ENCODE data around the gene RGS3. TPM values are rescaled to one million over a fixed set of nuclear protein-coding genes. Genes with fewer than 3 reads are reported as not detected.

RGS3 gene
- total and polyA plus RNA-seq, 2 of the 13 experiments (the other 11 are each of a cell fraction or from before 2014, with no cell fraction given): 17.1 to 28.8 TPM

DNA sequence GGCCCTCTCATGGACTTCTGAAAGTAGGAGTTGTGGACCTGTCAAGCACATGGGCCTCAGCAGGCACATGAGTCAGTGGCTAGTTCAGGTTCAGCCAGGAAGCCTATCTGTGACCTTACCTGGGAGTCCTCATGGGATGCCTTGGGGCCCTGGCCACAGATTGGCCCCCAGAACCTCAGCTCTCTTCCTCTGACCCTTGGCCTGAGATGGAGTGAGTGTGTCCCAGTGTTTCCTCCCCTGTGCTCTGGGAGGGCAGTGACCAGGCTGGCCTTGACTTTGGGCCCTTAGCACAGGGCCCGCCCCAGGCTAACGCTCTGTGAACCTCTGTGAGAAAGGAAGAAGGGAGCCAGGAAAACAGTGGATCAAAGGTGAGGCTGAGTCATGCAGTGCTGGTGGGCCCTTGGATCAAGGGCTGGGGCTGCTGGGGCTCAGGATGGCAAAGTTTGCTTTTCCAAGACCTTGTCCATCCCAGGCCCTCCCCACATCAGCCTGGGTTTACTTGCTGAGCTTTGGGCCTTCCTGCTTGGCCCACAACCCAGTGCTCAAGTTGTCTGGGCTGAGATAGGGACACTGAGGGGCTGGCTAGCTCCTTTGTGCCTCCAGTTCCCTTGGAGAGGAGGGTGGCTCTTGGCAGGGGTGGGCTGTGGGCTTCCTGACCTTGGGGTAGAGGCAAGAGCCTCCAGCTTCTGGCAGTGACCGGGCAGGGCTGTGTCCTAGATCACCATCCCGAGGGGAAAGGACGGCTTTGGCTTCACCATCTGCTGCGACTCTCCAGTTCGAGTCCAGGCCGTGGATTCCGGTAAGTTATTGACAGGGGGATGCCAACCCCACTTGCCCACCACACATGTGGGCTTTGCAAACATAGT, 41.4 kb downstream of the RGS3 start (continued):
- TF ChIP-seq, protein P1, sequence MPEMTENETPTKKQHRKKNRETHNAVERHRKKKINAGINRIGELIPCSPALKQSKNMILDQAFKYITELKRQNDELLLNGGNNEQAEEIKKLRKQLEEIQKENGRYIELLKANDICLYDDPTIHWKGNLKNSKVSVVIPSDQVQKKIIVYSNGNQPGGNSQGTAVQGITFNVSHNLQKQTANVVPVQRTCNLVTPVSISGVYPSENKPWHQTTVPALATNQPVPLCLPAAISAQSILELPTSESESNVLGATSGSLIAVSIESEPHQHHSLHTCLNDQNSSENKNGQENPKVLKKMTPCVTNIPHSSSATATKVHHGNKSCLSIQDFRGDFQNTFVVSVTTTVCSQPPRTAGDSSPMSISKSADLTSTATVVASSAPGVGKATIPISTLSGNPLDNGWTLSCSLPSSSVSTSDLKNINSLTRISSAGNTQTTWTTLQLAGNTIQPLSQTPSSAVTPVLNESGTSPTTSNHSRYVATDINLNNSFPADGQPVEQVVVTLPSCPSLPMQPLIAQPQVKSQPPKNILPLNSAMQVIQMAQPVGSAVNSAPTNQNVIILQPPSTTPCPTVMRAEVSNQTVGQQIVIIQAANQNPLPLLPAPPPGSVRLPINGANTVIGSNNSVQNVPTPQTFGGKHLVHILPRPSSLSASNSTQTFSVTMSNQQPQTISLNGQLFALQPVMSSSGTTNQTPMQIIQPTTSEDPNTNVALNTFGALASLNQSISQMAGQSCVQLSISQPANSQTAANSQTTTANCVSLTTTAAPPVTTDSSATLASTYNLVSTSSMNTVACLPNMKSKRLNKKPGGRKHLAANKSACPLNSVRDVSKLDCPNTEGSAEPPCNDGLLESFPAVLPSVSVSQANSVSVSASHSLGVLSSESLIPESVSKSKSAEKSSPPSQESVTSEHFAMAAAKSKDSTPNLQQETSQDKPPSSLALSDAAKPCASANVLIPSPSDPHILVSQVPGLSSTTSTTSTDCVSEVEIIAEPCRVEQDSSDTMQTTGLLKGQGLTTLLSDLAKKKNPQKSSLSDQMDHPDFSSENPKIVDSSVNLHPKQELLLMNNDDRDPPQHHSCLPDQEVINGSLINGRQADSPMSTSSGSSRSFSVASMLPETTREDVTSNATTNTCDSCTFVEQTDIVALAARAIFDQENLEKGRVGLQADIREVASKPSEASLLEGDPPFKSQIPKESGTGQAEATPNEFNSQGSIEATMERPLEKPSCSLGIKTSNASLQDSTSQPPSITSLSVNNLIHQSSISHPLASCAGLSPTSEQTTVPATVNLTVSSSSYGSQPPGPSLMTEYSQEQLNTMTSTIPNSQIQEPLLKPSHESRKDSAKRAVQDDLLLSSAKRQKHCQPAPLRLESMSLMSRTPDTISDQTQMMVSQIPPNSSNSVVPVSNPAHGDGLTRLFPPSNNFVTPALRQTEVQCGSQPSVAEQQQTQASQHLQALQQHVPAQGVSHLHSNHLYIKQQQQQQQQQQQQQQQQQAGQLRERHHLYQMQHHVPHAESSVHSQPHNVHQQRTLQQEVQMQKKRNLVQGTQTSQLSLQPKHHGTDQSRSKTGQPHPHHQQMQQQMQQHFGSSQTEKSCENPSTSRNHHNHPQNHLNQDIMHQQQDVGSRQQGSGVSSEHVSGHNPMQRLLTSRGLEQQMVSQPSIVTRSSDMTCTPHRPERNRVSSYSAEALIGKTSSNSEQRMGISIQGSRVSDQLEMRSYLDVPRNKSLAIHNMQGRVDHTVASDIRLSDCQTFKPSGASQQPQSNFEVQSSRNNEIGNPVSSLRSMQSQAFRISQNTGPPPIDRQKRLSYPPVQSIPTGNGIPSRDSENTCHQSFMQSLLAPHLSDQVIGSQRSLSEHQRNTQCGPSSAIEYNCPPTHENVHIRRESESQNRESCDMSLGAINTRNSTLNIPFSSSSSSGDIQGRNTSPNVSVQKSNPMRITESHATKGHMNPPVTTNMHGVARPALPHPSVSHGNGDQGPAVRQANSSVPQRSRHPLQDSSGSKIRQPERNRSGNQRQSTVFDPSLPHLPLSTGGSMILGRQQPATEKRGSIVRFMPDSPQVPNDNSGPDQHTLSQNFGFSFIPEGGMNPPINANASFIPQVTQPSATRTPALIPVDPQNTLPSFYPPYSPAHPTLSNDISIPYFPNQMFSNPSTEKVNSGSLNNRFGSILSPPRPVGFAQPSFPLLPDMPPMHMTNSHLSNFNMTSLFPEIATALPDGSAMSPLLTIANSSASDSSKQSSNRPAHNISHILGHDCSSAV (CRISPR knock-in tag; IDR thresholded peaks at IDR 0.05; ENCODE audit: borderline replicate concordance): peak; percentile 96; the same call in 1 of the 2 replicates
- TF ChIP-seq ZNF3 (CRISPR knock-in tag; IDR thresholded peaks at IDR 0.05) (peak; percentile 17; the same call in 1 of the 2 replicates), HOXA7 (CRISPR knock-in tag; IDR thresholded peaks at IDR 0.05) (no peak), HES4 (CRISPR knock-in tag; IDR thresholded peaks at IDR 0.05; ENCODE audit: borderline replicate concordance) (no peak; the same call in 1 of the 2 replicates), GABPA (IDR thresholded peaks at IDR 0.05; ENCODE audit: low read depth, low read length) (no peak), GABPA (CRISPR knock-in tag; IDR thresholded peaks at IDR 0.05; ENCODE audit: low read depth) (peak; percentile 71), IRF2 (CRISPR knock-in tag; IDR thresholded peaks at IDR 0.05) (peak; percentile 88; the same call in 1 of the 2 replicates), ZKSCAN1 (IDR thresholded peaks at IDR 0.05; ENCODE audit: low read length) (no peak), PHF20 (CRISPR knock-in tag; IDR thresholded peaks at IDR 0.05) (no peak), ZNF207 (IDR thresholded peaks at IDR 0.05; ENCODE audit: borderline replicate concordance) (no peak), REXO4 (CRISPR knock-in tag; IDR thresholded peaks at IDR 0.05; ENCODE audit: borderline replicate concordance) (no peak), ZNF749 (CRISPR knock-in tag; IDR thresholded peaks at IDR 0.05; ENCODE audit: borderline replicate concordance) (peak; percentile 76; the same call in 1 of the 2 replicates)
- TF ChIP-seq, protein P2, sequence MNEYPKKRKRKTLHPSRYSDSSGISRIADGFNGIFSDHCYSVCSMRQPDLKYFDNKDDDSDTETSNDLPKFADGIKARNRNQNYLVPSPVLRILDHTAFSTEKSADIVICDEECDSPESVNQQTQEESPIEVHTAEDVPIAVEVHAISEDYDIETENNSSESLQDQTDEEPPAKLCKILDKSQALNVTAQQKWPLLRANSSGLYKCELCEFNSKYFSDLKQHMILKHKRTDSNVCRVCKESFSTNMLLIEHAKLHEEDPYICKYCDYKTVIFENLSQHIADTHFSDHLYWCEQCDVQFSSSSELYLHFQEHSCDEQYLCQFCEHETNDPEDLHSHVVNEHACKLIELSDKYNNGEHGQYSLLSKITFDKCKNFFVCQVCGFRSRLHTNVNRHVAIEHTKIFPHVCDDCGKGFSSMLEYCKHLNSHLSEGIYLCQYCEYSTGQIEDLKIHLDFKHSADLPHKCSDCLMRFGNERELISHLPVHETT (CRISPR knock-in tag; conservative IDR thresholded peaks at IDR 0.05): peak; percentile 45; the same call in 1 of the 2 replicates
- TF ChIP-seq, protein P3, sequence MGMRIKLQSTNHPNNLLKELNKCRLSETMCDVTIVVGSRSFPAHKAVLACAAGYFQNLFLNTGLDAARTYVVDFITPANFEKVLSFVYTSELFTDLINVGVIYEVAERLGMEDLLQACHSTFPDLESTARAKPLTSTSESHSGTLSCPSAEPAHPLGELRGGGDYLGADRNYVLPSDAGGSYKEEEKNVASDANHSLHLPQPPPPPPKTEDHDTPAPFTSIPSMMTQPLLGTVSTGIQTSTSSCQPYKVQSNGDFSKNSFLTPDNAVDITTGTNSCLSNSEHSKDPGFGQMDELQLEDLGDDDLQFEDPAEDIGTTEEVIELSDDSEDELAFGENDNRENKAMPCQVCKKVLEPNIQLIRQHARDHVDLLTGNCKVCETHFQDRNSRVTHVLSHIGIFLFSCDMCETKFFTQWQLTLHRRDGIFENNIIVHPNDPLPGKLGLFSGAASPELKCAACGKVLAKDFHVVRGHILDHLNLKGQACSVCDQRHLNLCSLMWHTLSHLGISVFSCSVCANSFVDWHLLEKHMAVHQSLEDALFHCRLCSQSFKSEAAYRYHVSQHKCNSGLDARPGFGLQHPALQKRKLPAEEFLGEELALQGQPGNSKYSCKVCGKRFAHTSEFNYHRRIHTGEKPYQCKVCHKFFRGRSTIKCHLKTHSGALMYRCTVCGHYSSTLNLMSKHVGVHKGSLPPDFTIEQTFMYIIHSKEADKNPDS (CRISPR knock-in tag; IDR thresholded peaks at IDR 0.05): no peak
- TF ChIP-seq, protein P4, sequence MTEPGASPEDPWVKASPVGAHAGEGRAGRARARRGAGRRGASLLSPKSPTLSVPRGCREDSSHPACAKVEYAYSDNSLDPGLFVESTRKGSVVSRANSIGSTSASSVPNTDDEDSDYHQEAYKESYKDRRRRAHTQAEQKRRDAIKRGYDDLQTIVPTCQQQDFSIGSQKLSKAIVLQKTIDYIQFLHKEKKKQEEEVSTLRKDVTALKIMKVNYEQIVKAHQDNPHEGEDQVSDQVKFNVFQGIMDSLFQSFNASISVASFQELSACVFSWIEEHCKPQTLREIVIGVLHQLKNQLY (CRISPR knock-in tag; IDR thresholded peaks at IDR 0.05): peak; percentile 90; the same call in 1 of the 2 replicates
- TF ChIP-seq, protein P5, sequence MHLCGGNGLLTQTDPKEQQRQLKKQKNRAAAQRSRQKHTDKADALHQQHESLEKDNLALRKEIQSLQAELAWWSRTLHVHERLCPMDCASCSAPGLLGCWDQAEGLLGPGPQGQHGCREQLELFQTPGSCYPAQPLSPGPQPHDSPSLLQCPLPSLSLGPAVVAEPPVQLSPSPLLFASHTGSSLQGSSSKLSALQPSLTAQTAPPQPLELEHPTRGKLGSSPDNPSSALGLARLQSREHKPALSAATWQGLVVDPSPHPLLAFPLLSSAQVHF (CRISPR knock-in tag; IDR thresholded peaks at IDR 0.05): no peak
